CD4-positive, alpha-beta T cell treated with Interleukin-6 for 4 hours (primary cell): ENCODE measurements around the gene IFI30.

Source experiments
- DNase-seq: peaks from one replicate; pipeline ENCODE4 v3.0.0-alpha.2; 2020; ENCODE audit warnings: mixed read lengths

The IFI30 gene

GRCh38 chr19:18225702-18226468 lies 52.3 kb downstream of the IFI30 start, which contains the start of gene PDE4C:
Gene PDE4C, minus strand, starts transcription at chr19:18226438. Its CDS starts 23 bp downstream, at chr19:18226415.
- no peak for DNase-seq

- no peak for DNase-seq
Measured at GRCh38 chr19:18226956-18227780, 53.6 kb downstream of the IFI30 start.
